Caco-2 (cell line): ENCODE data around the gene OR2V2. TPM values are rescaled to one million over a fixed set of nuclear protein-coding genes. Genes with fewer than 3 reads are reported as not detected.

Source experiments
- BruUV-seq: library from RNA; stranded (reverse); fragments of 400-500 nt; replicated peaks from 2 replicates; lab custom pipeline; 2021; lab: Mats Ljungman, UMichigan
- CTCF ChIA-PET: fragments of 300-600 bp; sonication (Branson Sonifier 250); formaldehyde crosslinking; loops from one replicate; lab custom pipeline; 2022; ENCODE audit warnings: antibody characterized with exemption; lab: Charles Lee
- POLR2A ChIA-PET: fragments of 300-600 bp; sonication (Branson Sonifier 250); formaldehyde crosslinking; loops from one replicate; lab custom pipeline; 2022; ENCODE audit warnings: antibody characterized with exemption; lab: Charles Lee
- DNase-seq, 2 experiments: peaks; one replicate each; pipeline versions ENCODE4 v3.0.0 to v3.0.0-alpha.2; 2020 to 2022
- H3K27me3 ChIP-seq: replicated peaks from 2 replicates; pipeline ENCODE4 v1.6.0; 2011; ENCODE audit warnings: low read length; ENCODE audit not compliant: control insufficient read depth, insufficient read depth
- H3K36me3 ChIP-seq: 2 replicates; pipeline ENCODE4 v1.5.1; 2011; ENCODE audit warnings: low read length; ENCODE audit not compliant: control insufficient read depth, insufficient read depth
- H3K4me1 ChIP-seq: fragments of 250-450 bp; sonication (Bioruptor Pico); 2 replicates; pipeline ENCODE4 v1.5.1; 2020; ENCODE audit warnings: mild to moderate bottlenecking
- H3K4me3 ChIP-seq: 2 replicates; pipeline ENCODE4 v1.5.1; 2011; ENCODE audit warnings: low read depth, mild to moderate bottlenecking, control low read depth, low read length
- H3K9me3 ChIP-seq: fragments of 250-450 bp; sonication (Bioruptor Pico); 2 replicates; pipeline ENCODE4 v1.5.1; 2020; ENCODE audit warnings: mild to moderate bottlenecking, moderate library complexity
- H3K27ac Mint-ChIP-seq: one replicate; pipeline ENCODE4 v1.8.0; 2022; ENCODE audit warnings: mixed read lengths; ENCODE audit not compliant: unreplicated experiment
- H3K27me3 Mint-ChIP-seq: one replicate; pipeline ENCODE4 v1.8.0; 2022; ENCODE audit warnings: mixed read lengths; ENCODE audit not compliant: insufficient read depth, unreplicated experiment
- H3K36me3 Mint-ChIP-seq: one replicate; pipeline ENCODE4 v1.8.0; 2022; ENCODE audit warnings: mild to moderate bottlenecking, mixed read lengths; ENCODE audit not compliant: insufficient read depth, unreplicated experiment
- H3K4me1 Mint-ChIP-seq: one replicate; pipeline ENCODE4 v1.8.0; 2022; ENCODE audit warnings: low read depth, mixed read lengths; ENCODE audit not compliant: unreplicated experiment
- H3K4me3 Mint-ChIP-seq: one replicate; pipeline ENCODE4 v1.8.0; 2022; ENCODE audit warnings: mild to moderate bottlenecking, moderate library complexity, mixed read lengths; ENCODE audit not compliant: unreplicated experiment
- H3K9me3 Mint-ChIP-seq: one replicate; pipeline ENCODE4 v1.8.0; 2022; ENCODE audit warnings: mixed read lengths; ENCODE audit not compliant: unreplicated experiment
- intact Hi-C: fragments of 100-400 bp; cut with micrococcal nuclease; formaldehyde crosslinking; loops from one replicate; pipeline ENCODE4 v1.10.0; 2022; ENCODE audit not compliant: unreplicated experiment
- total RNA-seq: library from RNA; stranded (reverse); gene quantifications from 2 replicates; pipeline ENCODE4 v1.2.3, GENCODE V29; 2022
- TF ChIP-seq, protein P1 (sequence below), 2 experiments: fragments of 200-600 bp in 1 of 2; IDR thresholded peaks; 1 replicate in 1 of 2; 2 replicates in 1 of 2; pipeline versions ENCODE4 v1.5.1 to v1.8.0; 2011 to 2022; ENCODE audit warnings: antibody characterized with exemption in 1 of 2, control low read depth in 1 of 2, inconsistent platforms in 1 of 2, low read depth in 1 of 2, low read length in 1 of 2, mild to moderate bottlenecking in 1 of 2, moderate library complexity in 1 of 2; ENCODE audit not compliant: insufficient read depth in 1 of 2, severe bottlenecking in 1 of 2, unreplicated experiment in 1 of 2

The OR2V2 gene
- total RNA-seq, 1 experiment from 2014 or later, result not detected

DNA sequence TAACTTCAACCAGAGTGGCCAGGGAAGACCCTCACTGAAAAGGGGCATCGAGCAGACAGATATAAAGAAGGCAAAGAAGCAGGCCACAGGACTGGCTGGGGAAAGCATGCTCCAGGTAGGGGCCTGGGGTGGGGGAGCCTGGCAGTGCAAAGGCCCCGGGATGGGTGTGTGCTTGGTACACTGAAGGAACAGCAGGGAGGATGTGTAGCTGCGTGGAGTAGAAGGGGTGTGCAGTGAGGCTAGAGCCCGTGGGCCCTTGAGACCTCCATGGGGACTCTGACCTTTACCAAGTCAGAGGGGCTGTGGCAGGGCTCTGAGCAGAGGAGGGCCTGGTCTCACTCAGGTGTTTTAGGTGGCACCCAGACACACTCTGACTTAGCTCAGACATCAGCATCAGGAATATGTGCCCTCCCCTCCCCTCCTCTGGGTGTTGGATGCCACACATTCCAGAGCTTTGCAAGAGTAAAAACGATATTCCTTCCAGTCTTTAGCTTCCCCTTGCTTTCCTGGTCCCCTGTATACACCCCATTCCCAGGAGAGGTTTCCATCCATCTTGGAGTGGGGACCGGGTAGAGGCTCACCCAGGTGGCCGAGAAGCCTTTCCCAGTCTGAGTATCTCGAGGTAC lies 50.1 kb downstream of the OR2V2 start:
- Mint-ChIP-seq H3K9me3 (no peaks in the 10 kb centered on the region), H3K36me3 (peaks cover 4% of the 10 kb centered on the region), H3K4me3 (no peak overlapping the region), H3K4me1 (peaks cover 27% of the 10 kb centered on the region), H3K27me3 (no peaks in the 10 kb centered on the region), H3K27ac (no peak overlapping the region)
- ChIA-PET POLR2A (interaction anchor here (0.6 kb wide), 1 partner anchor 25 kb away, joined by 4 read pairs; no protein-coding TSS in a partner anchor), CTCF (interaction anchor here (1.2 to 1.5 kb wide), 2 partner anchors 10 to 13 kb away, joined by 5 to 8 read pairs; no protein-coding TSS in a partner anchor)
- BruUV-seq, result no TSS peak
- H3K4me3 ChIP-seq, result no peak overlapping the region
- no peaks in the 10 kb centered on the region for H3K36me3 ChIP-seq
- no peaks in the 10 kb centered on the region for H3K9me3 ChIP-seq
- H3K27me3 ChIP-seq, result no peaks in the 10 kb centered on the region; the same call in 1 of the 2 replicates
- no peak for DNase-seq
- TF ChIP-seq, protein P1, sequence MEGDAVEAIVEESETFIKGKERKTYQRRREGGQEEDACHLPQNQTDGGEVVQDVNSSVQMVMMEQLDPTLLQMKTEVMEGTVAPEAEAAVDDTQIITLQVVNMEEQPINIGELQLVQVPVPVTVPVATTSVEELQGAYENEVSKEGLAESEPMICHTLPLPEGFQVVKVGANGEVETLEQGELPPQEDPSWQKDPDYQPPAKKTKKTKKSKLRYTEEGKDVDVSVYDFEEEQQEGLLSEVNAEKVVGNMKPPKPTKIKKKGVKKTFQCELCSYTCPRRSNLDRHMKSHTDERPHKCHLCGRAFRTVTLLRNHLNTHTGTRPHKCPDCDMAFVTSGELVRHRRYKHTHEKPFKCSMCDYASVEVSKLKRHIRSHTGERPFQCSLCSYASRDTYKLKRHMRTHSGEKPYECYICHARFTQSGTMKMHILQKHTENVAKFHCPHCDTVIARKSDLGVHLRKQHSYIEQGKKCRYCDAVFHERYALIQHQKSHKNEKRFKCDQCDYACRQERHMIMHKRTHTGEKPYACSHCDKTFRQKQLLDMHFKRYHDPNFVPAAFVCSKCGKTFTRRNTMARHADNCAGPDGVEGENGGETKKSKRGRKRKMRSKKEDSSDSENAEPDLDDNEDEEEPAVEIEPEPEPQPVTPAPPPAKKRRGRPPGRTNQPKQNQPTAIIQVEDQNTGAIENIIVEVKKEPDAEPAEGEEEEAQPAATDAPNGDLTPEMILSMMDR (IDR thresholded peaks at IDR 0.05; ENCODE audit: insufficient read depth in 1 of 2, low read depth in 1 of 2, low read length in 1 of 2, severe bottlenecking in 1 of 2, unreplicated experiment in 1 of 2), result no peak
- H3K4me1 ChIP-seq, result peaks cover 13% of the 10 kb centered on the region
- intact Hi-C loops, result no loop called here

DNA sequence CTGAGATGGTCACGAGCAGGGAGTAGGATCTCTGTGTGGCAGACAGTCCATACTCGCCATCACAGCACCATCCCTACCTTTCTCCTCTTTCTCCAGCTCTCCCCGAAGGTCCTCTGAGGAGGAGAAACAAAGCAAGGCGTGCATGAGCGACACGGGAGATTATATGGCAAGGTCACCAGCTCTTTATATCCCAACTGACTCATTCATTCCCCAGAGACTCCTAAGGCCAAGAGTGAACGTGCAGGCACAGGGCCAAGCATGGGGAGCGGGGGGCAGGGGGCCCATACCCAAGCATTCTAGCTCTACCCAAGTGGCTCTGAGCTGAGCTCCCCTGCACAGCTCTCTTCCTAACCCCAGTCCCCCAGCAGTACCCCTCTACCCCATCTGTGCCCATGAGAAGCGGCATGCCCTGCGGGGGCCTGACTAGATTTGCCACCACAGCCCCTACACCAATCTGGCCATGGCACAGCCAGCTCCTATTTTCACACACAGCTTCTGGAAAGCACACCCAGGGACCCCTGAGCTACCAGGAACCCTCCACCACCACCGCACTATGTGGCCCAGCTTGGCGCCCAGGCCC lies 50.8 kb downstream of the OR2V2 start:
- no TSS peak for BruUV-seq
- no peak overlapping the region for H3K4me3 ChIP-seq
- no peaks in the 10 kb centered on the region; the same call in 1 of the 2 replicates for H3K27me3 ChIP-seq
- peaks cover 21% of the 10 kb centered on the region for H3K4me1 Mint-ChIP-seq
- no peak overlapping the region for H3K4me3 Mint-ChIP-seq
- H3K36me3 Mint-ChIP-seq, result no peaks in the 10 kb centered on the region
- CTCF ChIA-PET, result interaction anchor here (1.2 to 1.5 kb wide), 2 partner anchors 10 to 13 kb away, joined by 5 to 8 read pairs; no protein-coding TSS in a partner anchor
- POLR2A ChIA-PET, result no interaction called here
- DNase-seq, result no peak
- TF ChIP-seq, protein P1 (IDR thresholded peaks at IDR 0.05; ENCODE audit: insufficient read depth in 1 of 2, low read depth in 1 of 2, low read length in 1 of 2, severe bottlenecking in 1 of 2, unreplicated experiment in 1 of 2), result no peak
- H3K27ac Mint-ChIP-seq, result no peak overlapping the region
- no peaks in the 10 kb centered on the region for H3K9me3 Mint-ChIP-seq
- H3K27me3 Mint-ChIP-seq, result no peaks in the 10 kb centered on the region
- no peaks in the 10 kb centered on the region for H3K9me3 ChIP-seq
- no peaks in the 10 kb centered on the region for H3K36me3 ChIP-seq
- intact Hi-C loops, result no loop called here
- peaks cover 8% of the 10 kb centered on the region; the same call in 1 of the 2 replicates for H3K4me1 ChIP-seq

DNA sequence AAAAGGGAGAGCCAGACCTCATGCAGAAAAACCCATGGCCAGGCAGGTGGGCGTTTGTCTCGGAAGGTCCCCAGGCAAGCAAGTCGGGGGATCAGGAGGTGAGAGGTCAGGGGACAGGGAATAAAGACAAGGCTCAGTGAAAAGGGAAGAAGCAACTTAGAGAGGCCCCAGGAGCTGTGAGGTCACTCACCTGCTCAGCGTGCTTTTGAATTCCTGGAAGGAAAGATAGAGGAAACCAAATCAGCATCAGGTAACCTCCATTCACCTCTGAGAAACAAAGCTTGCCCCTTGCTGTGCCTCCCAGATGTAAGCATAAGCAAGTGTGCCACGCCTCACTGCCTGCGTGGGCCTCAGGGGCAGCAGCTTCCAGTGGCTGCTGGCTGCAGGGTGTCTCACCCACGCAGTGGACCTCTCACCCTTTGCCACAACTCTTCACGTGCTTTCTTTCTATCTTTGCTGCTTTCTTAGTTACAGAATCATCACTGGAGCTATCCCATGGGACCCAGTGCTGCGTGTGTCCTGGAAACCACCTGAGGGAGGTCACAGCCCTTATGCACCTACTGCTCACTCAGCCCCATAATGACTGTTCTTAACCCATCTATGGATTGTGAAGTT lies 51.6 kb downstream of the OR2V2 start:
- CTCF ChIA-PET, result no interaction called here
- no peak overlapping the region for H3K4me3 ChIP-seq
- no TSS peak for BruUV-seq
- H3K36me3 ChIP-seq, result no peaks in the 10 kb centered on the region
- Mint-ChIP-seq H3K36me3 (peaks cover 2% of the 10 kb centered on the region), H3K4me3 (no peak overlapping the region), H3K27me3 (no peaks in the 10 kb centered on the region), H3K4me1 (peaks cover 21% of the 10 kb centered on the region), H3K9me3 (no peaks in the 10 kb centered on the region), H3K27ac (no peak overlapping the region)
- TF ChIP-seq, protein P1 (IDR thresholded peaks at IDR 0.05; ENCODE audit: insufficient read depth in 1 of 2, low read depth in 1 of 2, low read length in 1 of 2, severe bottlenecking in 1 of 2, unreplicated experiment in 1 of 2), result no peak
- H3K4me1 ChIP-seq, result peaks cover 8% of the 10 kb centered on the region; the same call in 1 of the 2 replicates
- POLR2A ChIA-PET, result no interaction called here
- intact Hi-C loops, result no loop called here
- no peak for DNase-seq
- H3K27me3 ChIP-seq, result no peaks in the 10 kb centered on the region; the same call in 1 of the 2 replicates
- no peaks in the 10 kb centered on the region for H3K9me3 ChIP-seq
